ENCODE data around the gene SLC6A19. TPM values are rescaled to one million over a fixed set of nuclear protein-coding genes. Genes with fewer than 3 reads are reported as not detected.
"Not testable (repeated sequence)": the region's sequence is repeated elsewhere in the genome, so short reads cannot be mapped to it uniquely, and the experiment has no call there.

Gene SLC6A19
- total RNA-seq, 1 experiment from 2014 or later: 0.04 TPM

DNA sequence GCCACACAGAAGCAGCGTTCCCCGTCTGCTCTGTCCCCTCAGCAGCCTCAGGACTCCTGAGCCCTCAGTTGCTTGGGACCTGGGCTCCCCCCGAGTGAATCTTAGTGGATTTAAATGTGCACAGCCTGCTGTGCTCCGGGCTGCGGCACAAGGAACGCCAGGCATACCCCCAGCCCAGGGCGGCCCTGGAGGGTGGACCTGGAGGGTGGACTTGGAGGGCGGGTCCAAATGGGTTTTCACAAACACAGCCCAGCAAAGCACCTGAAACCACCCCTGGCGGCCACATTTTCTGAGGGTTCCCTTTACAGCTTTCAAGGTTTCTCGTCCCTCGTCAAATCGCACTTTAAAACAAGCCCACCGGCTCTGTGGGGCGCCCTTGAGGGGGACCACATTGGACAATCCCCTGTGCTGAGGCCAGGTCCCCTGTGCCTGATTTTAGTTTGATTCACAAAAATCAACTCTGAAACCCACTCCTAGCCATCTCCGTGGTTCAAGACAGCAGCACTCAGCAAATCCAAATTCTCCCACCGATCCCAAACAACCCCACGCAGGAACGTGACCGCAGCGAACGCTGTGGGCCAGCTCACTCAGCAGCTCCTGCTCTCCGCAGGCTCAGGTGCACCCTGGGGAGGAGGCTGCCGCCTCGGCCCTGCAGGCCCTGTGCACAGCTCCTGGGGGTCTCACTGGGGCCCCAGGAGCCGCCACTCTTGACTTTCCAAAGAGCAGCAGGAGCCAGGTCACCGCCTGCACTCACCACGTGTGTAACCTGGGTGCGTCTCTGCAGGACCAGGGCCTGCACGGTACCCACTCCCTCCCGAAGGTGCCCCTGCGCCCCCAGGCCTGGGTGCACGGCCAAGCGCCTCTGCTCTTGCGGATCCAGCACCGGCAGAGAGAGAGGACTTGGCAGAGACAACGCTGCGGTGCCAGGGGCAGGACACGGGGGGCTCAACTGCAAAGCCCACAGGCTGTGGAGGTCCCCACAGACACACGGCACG is 64.4 kb downstream of the SLC6A19 start (continued):
- TF ChIP-seq, protein P1, sequence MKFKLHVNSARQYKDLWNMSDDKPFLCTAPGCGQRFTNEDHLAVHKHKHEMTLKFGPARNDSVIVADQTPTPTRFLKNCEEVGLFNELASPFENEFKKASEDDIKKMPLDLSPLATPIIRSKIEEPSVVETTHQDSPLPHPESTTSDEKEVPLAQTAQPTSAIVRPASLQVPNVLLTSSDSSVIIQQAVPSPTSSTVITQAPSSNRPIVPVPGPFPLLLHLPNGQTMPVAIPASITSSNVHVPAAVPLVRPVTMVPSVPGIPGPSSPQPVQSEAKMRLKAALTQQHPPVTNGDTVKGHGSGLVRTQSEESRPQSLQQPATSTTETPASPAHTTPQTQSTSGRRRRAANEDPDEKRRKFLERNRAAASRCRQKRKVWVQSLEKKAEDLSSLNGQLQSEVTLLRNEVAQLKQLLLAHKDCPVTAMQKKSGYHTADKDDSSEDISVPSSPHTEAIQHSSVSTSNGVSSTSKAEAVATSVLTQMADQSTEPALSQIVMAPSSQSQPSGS (CRISPR knock-in tag; IDR thresholded peaks at IDR 0.05; ENCODE audit: borderline replicate concordance, low read depth): no peak
- no peak for TF ChIP-seq RELA (CRISPR knock-in tag; IDR thresholded peaks at IDR 0.05; ENCODE audit: borderline replicate concordance)
- TF ChIP-seq SMAD3 (CRISPR knock-in tag; IDR thresholded peaks at IDR 0.05; ENCODE audit: borderline replicate concordance): no peak
- TF ChIP-seq IRF2 (CRISPR knock-in tag; IDR thresholded peaks at IDR 0.05; ENCODE audit: borderline replicate concordance, low read depth): no peak
- no peak for TF ChIP-seq NFE2L1 (CRISPR knock-in tag; IDR thresholded peaks at IDR 0.05)
- TF ChIP-seq, protein P2, sequence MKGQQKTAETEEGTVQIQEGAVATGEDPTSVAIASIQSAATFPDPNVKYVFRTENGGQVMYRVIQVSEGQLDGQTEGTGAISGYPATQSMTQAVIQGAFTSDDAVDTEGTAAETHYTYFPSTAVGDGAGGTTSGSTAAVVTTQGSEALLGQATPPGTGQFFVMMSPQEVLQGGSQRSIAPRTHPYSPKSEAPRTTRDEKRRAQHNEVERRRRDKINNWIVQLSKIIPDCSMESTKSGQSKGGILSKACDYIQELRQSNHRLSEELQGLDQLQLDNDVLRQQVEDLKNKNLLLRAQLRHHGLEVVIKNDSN (CRISPR knock-in tag; IDR thresholded peaks at IDR 0.05): no peak
- TF ChIP-seq ZNF219 (CRISPR knock-in tag; IDR thresholded peaks at IDR 0.05; ENCODE audit: borderline replicate concordance): no peak

DNA sequence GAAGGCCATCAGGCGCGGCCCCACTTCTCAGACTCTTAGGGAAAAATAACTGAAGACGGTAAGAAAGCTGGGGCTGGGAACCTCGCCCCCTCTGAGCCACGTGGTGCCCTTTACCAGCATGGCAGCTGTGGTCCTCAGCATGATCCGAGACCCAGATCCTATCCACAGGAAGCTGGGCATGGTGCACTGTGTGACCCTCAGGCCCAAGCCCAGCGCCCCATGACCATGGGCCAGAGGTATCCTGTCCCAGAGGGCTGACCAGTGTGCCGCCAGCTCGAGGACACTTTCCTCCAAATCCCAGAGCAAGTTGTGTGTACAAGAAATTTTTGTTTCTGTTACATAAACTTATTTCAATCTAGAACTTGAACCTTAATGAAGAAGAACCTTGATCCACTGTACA is 65.4 kb downstream of the SLC6A19 start:
- TF ChIP-seq ESRRA (CRISPR knock-in tag; IDR thresholded peaks at IDR 0.05; ENCODE audit: borderline replicate concordance) (no peak), ATF1 (CRISPR knock-in tag; IDR thresholded peaks at IDR 0.05) (no peak), RORB (CRISPR knock-in tag; IDR thresholded peaks at IDR 0.05) (no peak), ELF4 (CRISPR knock-in tag; IDR thresholded peaks at IDR 0.05; ENCODE audit: low read depth) (no peak)
- TF ChIP-seq, protein P3, sequence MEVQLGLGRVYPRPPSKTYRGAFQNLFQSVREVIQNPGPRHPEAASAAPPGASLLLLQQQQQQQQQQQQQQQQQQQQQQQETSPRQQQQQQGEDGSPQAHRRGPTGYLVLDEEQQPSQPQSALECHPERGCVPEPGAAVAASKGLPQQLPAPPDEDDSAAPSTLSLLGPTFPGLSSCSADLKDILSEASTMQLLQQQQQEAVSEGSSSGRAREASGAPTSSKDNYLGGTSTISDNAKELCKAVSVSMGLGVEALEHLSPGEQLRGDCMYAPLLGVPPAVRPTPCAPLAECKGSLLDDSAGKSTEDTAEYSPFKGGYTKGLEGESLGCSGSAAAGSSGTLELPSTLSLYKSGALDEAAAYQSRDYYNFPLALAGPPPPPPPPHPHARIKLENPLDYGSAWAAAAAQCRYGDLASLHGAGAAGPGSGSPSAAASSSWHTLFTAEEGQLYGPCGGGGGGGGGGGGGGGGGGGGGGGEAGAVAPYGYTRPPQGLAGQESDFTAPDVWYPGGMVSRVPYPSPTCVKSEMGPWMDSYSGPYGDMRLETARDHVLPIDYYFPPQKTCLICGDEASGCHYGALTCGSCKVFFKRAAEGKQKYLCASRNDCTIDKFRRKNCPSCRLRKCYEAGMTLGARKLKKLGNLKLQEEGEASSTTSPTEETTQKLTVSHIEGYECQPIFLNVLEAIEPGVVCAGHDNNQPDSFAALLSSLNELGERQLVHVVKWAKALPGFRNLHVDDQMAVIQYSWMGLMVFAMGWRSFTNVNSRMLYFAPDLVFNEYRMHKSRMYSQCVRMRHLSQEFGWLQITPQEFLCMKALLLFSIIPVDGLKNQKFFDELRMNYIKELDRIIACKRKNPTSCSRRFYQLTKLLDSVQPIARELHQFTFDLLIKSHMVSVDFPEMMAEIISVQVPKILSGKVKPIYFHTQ (CRISPR knock-in tag; IDR thresholded peaks at IDR 0.05): no peak
- TF ChIP-seq, protein P4, sequence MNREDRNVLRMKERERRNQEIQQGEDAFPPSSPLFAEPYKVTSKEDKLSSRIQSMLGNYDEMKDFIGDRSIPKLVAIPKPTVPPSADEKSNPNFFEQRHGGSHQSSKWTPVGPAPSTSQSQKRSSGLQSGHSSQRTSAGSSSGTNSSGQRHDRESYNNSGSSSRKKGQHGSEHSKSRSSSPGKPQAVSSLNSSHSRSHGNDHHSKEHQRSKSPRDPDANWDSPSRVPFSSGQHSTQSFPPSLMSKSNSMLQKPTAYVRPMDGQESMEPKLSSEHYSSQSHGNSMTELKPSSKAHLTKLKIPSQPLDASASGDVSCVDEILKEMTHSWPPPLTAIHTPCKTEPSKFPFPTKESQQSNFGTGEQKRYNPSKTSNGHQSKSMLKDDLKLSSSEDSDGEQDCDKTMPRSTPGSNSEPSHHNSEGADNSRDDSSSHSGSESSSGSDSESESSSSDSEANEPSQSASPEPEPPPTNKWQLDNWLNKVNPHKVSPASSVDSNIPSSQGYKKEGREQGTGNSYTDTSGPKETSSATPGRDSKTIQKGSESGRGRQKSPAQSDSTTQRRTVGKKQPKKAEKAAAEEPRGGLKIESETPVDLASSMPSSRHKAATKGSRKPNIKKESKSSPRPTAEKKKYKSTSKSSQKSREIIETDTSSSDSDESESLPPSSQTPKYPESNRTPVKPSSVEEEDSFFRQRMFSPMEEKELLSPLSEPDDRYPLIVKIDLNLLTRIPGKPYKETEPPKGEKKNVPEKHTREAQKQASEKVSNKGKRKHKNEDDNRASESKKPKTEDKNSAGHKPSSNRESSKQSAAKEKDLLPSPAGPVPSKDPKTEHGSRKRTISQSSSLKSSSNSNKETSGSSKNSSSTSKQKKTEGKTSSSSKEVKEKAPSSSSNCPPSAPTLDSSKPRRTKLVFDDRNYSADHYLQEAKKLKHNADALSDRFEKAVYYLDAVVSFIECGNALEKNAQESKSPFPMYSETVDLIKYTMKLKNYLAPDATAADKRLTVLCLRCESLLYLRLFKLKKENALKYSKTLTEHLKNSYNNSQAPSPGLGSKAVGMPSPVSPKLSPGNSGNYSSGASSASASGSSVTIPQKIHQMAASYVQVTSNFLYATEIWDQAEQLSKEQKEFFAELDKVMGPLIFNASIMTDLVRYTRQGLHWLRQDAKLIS (CRISPR knock-in tag; IDR thresholded peaks at IDR 0.05; ENCODE audit: borderline replicate concordance): no peak
- TF ChIP-seq, protein P5, sequence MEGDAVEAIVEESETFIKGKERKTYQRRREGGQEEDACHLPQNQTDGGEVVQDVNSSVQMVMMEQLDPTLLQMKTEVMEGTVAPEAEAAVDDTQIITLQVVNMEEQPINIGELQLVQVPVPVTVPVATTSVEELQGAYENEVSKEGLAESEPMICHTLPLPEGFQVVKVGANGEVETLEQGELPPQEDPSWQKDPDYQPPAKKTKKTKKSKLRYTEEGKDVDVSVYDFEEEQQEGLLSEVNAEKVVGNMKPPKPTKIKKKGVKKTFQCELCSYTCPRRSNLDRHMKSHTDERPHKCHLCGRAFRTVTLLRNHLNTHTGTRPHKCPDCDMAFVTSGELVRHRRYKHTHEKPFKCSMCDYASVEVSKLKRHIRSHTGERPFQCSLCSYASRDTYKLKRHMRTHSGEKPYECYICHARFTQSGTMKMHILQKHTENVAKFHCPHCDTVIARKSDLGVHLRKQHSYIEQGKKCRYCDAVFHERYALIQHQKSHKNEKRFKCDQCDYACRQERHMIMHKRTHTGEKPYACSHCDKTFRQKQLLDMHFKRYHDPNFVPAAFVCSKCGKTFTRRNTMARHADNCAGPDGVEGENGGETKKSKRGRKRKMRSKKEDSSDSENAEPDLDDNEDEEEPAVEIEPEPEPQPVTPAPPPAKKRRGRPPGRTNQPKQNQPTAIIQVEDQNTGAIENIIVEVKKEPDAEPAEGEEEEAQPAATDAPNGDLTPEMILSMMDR (IDR thresholded peaks at IDR 0.05): no peak
- TF ChIP-seq, protein P6, sequence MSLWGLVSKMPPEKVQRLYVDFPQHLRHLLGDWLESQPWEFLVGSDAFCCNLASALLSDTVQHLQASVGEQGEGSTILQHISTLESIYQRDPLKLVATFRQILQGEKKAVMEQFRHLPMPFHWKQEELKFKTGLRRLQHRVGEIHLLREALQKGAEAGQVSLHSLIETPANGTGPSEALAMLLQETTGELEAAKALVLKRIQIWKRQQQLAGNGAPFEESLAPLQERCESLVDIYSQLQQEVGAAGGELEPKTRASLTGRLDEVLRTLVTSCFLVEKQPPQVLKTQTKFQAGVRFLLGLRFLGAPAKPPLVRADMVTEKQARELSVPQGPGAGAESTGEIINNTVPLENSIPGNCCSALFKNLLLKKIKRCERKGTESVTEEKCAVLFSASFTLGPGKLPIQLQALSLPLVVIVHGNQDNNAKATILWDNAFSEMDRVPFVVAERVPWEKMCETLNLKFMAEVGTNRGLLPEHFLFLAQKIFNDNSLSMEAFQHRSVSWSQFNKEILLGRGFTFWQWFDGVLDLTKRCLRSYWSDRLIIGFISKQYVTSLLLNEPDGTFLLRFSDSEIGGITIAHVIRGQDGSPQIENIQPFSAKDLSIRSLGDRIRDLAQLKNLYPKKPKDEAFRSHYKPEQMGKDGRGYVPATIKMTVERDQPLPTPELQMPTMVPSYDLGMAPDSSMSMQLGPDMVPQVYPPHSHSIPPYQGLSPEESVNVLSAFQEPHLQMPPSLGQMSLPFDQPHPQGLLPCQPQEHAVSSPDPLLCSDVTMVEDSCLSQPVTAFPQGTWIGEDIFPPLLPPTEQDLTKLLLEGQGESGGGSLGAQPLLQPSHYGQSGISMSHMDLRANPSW (CRISPR knock-in tag; conservative IDR thresholded peaks at IDR 0.05; ENCODE audit: low read depth): no peak
- H3K27me3 Mint-ChIP-seq (ENCODE audit: low read depth): peaks cover 4% of the 10 kb centered on the region
- peaks cover 10% of the 10 kb centered on the region for H3K9me3 Mint-ChIP-seq
- POLR2A ChIA-PET: no interaction called here
- DNase-seq (ENCODE audit: low spot score) (no peak), ATAC-seq (no peak)
- H3K27ac Mint-ChIP-seq: no peak overlapping the region
- CTCF ChIA-PET: no interaction called here
- peaks cover 79% of the 10 kb centered on the region for H3K36me3 Mint-ChIP-seq
- H3K4me1 Mint-ChIP-seq: no peaks in the 10 kb centered on the region
- H3K4me3 Mint-ChIP-seq: no peak overlapping the region

DNA sequence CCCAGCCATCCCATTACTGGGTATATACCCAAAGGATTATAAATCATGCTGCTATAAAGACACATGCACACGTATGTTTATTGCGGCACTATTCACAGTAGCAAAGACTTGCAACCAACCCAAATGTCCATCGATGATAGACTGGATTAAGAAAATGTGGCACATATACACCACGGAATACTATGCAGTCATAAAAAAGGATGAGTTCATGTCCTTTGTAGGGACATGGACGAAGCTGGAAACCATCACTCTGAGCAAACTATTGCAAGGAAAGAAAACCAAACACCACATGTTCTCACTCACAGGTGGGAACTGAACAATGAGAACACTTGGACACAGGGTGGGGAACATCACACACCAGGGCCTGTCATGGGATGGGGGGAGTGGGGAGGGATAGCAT is 66.1 kb downstream of the SLC6A19 start:
- ATAC-seq; POLR2A ChIA-PET; H3K27ac Mint-ChIP-seq; H3K4me3 Mint-ChIP-seq; H3K27me3 Mint-ChIP-seq (ENCODE audit: low read depth); H3K4me1 Mint-ChIP-seq; CTCF ChIA-PET; H3K9me3 Mint-ChIP-seq; DNase-seq (ENCODE audit: low spot score): not testable (repeated sequence)
- peaks cover 76% of the 10 kb centered on the region for H3K36me3 Mint-ChIP-seq
